Left lung (tissue), 10 donors: ENCODE data around the gene MCCD1. TPM values are rescaled to one million over a fixed set of nuclear protein-coding genes. Genes with fewer than 3 reads are reported as not detected.
A peak's percentile ranks its signal among the peaks of the same experiment; 100 is the strongest.
"Not testable (repeated sequence)": the region's sequence is repeated elsewhere in the genome, so short reads cannot be mapped to it uniquely, and the experiment has no call there.

Source experiments
- ATAC-seq: fragments of 200-7000 bp; cut with Tn5 transposase; one replicate; pipeline ENCODE4 v1.9.1; 2020; ENCODE audit warnings: moderate library complexity
- DNase-seq, 4 donors: peaks; one replicate each; pipeline ENCODE4 v3.0.0-alpha.2; 2013 to 2020
- H3K27ac ChIP-seq, 2 donors: fragments of 200-600 bp; sonication (generic) in 1 of 2; one replicate each; pipeline versions ENCODE4 v1.5.0 to v1.8.0; 2020 to 2021
- H3K27me3 ChIP-seq, 2 donors: fragments of 200-600 bp; sonication (generic) in 1 of 2; one replicate each; pipeline versions ENCODE4 v1.5.0 to v1.8.0; 2020 to 2021
- H3K36me3 ChIP-seq, 2 donors: fragments of 200-600 bp; sonication (generic) in 1 of 2; one replicate each; pipeline versions ENCODE4 v1.5.0 to v1.8.0; 2020 to 2021
- H3K4me1 ChIP-seq, 2 donors: fragments of 200-600 bp; one replicate each; pipeline ENCODE4 v1.8.0; 2021
- H3K4me3 ChIP-seq, 2 donors: fragments of 200-600 bp; sonication (generic) in 1 of 2; one replicate each; pipeline versions ENCODE4 v1.5.0 to v1.8.0; 2020 to 2021; ENCODE audit warnings: mild to moderate bottlenecking in 1 of 2
- H3K9me3 ChIP-seq, 2 donors: fragments of 200-600 bp; sonication (generic) in 1 of 2; one replicate each; pipeline versions ENCODE4 v1.5.0 to v1.8.0; 2020 to 2021
- CTCF ChIP-seq, 2 donors: fragments of 200-600 bp; sonication (generic) in 1 of 2; IDR thresholded peaks; one replicate each; pipeline versions ENCODE4 v1.5.0 to v1.8.0; 2021; ENCODE audit warnings: antibody characterized with exemption in 2 of 2
- intact Hi-C, 2 donors: fragments of 100-400 bp; cut with DNase I; formaldehyde crosslinking; loops; one replicate each; pipeline versions ENCODE4 v1.11.2 to v1.14.2; 2022
- polyA plus RNA-seq, 6 donors: library from polyadenylated mRNA; unstranded; fragments of 120-200 nt; gene quantifications; one replicate each; pipeline ENCODE4 v1.2.1, GENCODE V29; 2013; ENCODE audit not compliant: insufficient read length in 6 of 6
- total RNA-seq, 2 donors: library from RNA; stranded (reverse); fragmentation: NEBNext Ultra II Directional; extraction: Animal tissue kit (Norgen Biotek cat#: 25700); gene quantifications; one replicate each; pipeline ENCODE4 v1.2.1, GENCODE V29; 2021
- donor health status: DM: no; HTN: yes; CAD: no.
- donor health status: DM: no; HTN: no; CAD: no.

The MCCD1 gene
- total and polyA plus RNA-seq, 8 donors, result 0.23 to 0.27 (median 0.24) TPM; not detected in 5

GRCh38 chr6:31502586-31502985, 26.2 kb upstream of the MCCD1 start:
- intact Hi-C loops, result no loop called here
- ATAC-seq (no peak), DNase-seq (no peak)
- H3K4me1 ChIP-seq, result peaks cover 0 to 12% of the 10 kb centered on the region in 2 donors
- peaks cover 0 to 22% of the 10 kb centered on the region in 2 donors for H3K36me3 ChIP-seq
- no peak overlapping the region for H3K27ac ChIP-seq
- no peaks in the 10 kb centered on the region for H3K9me3 ChIP-seq
- H3K27me3 ChIP-seq, result no peaks in the 10 kb centered on the region
- no peak for TF ChIP-seq CTCF (IDR thresholded peaks at IDR 0.05)
- no peak overlapping the region for H3K4me3 ChIP-seq

DNA sequence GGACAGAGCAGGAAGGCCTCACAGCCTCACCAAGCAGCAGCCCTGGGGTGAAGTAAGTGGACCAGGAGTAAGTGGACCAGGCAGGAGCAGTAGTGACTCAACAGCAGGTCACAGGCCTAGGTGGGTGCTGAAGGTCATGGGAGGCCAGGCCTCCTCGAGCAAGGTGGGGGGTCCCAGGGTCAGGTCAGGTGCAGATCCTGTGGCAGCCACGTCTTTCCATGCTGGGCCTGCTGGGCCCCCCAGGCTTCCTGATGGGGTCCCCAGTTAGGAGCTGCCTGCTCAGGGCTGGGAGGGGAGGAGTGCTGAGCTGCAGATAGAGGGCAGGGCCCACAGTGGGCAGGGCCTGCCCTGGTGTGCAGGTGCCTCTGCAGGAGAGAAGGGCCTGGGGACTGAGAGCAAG, 19.7 kb upstream of the MCCD1 start:
- ATAC-seq, intact Hi-C loops: not testable (repeated sequence)

GRCh38 chr6:31510007-31510406, 18.8 kb upstream of the MCCD1 start:
- DNase-seq, result no peak
- Histone ChIP-seq H3K36me3 (peaks cover 0 to 62% of the 10 kb centered on the region in 2 donors), H3K27me3 (no peaks in the 10 kb centered on the region), H3K4me3 (no peak overlapping the region), H3K9me3 (no peaks in the 10 kb centered on the region), H3K27ac (no peak overlapping the region), H3K4me1 (no peaks in the 10 kb centered on the region)
- intact Hi-C loops, result no loop called here
- no peak for ATAC-seq
- TF ChIP-seq CTCF (IDR thresholded peaks at IDR 0.05), result no peak

More for the DNA sequence above, 19.7 kb upstream of the MCCD1 start:
- not testable (repeated sequence) for H3K4me3 ChIP-seq, H3K4me1 ChIP-seq, H3K27me3 ChIP-seq, H3K27ac ChIP-seq, DNase-seq, H3K9me3 ChIP-seq
- H3K36me3 ChIP-seq, result peaks cover 0 to 62% of the 10 kb centered on the region in 2 donors

GRCh38 chr6:31513456-31514165, 15.2 kb upstream of the MCCD1 start:
- Histone ChIP-seq H3K27ac (no peak overlapping the region), H3K4me3 (no peak overlapping the region), H3K4me1 (peaks cover 0 to 10% of the 10 kb centered on the region in 2 donors), H3K36me3 (peaks cover 0 to 29% of the 10 kb centered on the region in 2 donors), H3K9me3 (no peaks in the 10 kb centered on the region), H3K27me3 (no peaks in the 10 kb centered on the region)
- no peak for TF ChIP-seq CTCF (IDR thresholded peaks at IDR 0.05)
- intact Hi-C loops, result no loop called here
- no peak for ATAC-seq
- DNase-seq, result no peak

DNA sequence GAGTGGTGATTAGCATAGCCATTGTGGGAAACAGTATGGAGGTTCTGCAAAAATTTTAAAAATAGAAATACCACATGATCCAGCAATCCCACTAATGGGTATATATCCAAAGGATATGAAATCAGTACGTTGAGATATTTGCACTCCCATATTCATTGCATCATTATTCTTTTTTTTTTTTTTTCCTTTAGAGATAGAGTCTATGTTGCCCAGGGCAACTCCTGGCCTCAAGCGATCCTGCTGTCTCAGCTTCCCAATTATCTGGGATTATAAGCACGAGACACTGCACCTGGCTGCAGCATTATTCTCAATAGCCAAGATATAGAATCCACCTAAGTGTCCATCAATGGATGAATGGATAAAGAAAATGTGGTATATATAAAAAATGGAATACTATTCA, 6.9 kb upstream of the MCCD1 start:
- no peak for TF ChIP-seq CTCF (IDR thresholded peaks at IDR 0.05)
- Histone ChIP-seq H3K9me3 (no peaks in the 10 kb centered on the region), H3K27ac (no peak overlapping the region), H3K36me3 (no peaks in the 10 kb centered on the region), H3K4me1 (peaks cover 0 to 2% of the 10 kb centered on the region in 2 donors), H3K4me3 (no peak overlapping the region), H3K27me3 (no peaks in the 10 kb centered on the region)
- intact Hi-C loops, result no loop called here
- DNase-seq (no peak), ATAC-seq (no peak)

DNA sequence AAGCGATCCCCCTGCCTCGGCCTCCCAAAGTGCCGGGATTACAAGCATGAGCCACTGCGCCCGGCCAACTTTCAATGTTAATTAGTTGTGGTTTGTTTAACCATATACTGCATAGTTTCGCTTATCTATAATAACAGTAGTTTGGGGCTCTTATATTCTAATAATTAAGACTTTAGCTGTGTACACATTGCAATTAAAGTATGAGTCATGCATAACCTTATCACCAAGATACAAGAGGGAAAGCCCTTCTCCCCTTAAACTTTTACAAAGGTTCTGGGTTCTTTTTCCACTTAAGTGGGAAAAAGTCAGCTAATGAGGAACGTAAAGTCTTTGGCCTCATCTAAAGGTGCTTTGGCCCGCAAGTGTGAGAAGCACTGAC, 3.2 kb upstream of the MCCD1 start:
- Histone ChIP-seq H3K9me3 (no peaks in the 10 kb centered on the region), H3K4me3 (no peak overlapping the region), H3K36me3 (peaks cover 0 to 22% of the 10 kb centered on the region in 2 donors), H3K4me1 (peaks cover 0 to 2% of the 10 kb centered on the region in 2 donors), H3K27ac (peak overlapping the region in 1 of 2 donors; percentile 50), H3K27me3 (no peaks in the 10 kb centered on the region)
- TF ChIP-seq CTCF (IDR thresholded peaks at IDR 0.05), result no peak
- intact Hi-C loops, result no loop called here
- ATAC-seq (peak; percentile 21), DNase-seq (no peak)
